Measurements from ENCODE around the gene SAP25. TPM values are rescaled to one million over a fixed set of nuclear protein-coding genes. Genes with fewer than 3 reads are reported as not detected.
"Not testable (repeated sequence)": the region's sequence is repeated elsewhere in the genome, so short reads cannot be mapped to it uniquely, and the experiment has no call there.

Gene SAP25
- total and polyA plus RNA-seq, 2 of the 4 experiments (the other 2 are of a cell fraction) = 1.8 TPM; not detected in 1

- H3K9me3 ChIP-seq (ENCODE audit: control insufficient read depth, insufficient read depth, low read length); H4K20me1 ChIP-seq (ENCODE audit: insufficient read depth, low read length); H2BK15ac ChIP-seq (ENCODE audit: low read depth, low read length); H4K91ac ChIP-seq (ENCODE audit: insufficient read depth, low read depth, low read length); H3K27me3 ChIP-seq (ENCODE audit: control insufficient read depth, insufficient read depth, low read length); H2AFZ ChIP-seq (replicated peaks; ENCODE audit: low read length, poor library complexity); H3K36me3 ChIP-seq (ENCODE audit: control insufficient read depth, insufficient read depth, low read length); POLR2A ChIA-PET (ENCODE audit: unreplicated experiment); dilution Hi-C loops (cut with HindIII; ENCODE audit: low sequenced_read_pairs, unreplicated experiment); BruUV-seq (replicated peaks); DNase-seq; H2AK9ac ChIP-seq (replicated peaks; ENCODE audit: low read depth, low read length, poor library complexity); H3K56ac ChIP-seq (ENCODE audit: extremely low read depth, insufficient read depth, low read length); H3K9ac ChIP-seq (ENCODE audit: low read depth, low read length); ATAC-seq (ENCODE audit: low read depth); H2BK20ac ChIP-seq (ENCODE audit: low read depth, low read length); H3K4me2 ChIP-seq (ENCODE audit: low read depth, low read length); H3K18ac ChIP-seq (ENCODE audit: low read depth, low read length); H3K4me3 ChIP-seq (ENCODE audit: insufficient read depth, low read depth, low read length); in situ Hi-C loops (cut with MboI; ENCODE audit: low sequenced_read_pairs); H4K5ac ChIP-seq (ENCODE audit: low read depth, low read length): not testable (repeated sequence)
- CTCF ChIA-PET = interaction anchor here (1.1 kb wide), 1 partner anchor 11 kb away, joined by 4 read pairs; no protein-coding TSS in a partner anchor
- peak overlapping the region; percentile 59; the same call in 1 of the 2 replicates for H3K23ac ChIP-seq (ENCODE audit: low read depth, low read length)
- peaks cover 15 to 42% of the 10 kb centered on the region in 2 experiments for H3K79me1 ChIP-seq (ENCODE audit: low read depth in 1 of 2, low read length in 2 of 2)
- H2AK5ac ChIP-seq (ENCODE audit: low read depth, low read length) = peak overlapping the region; percentile 61; the same call in 1 of the 2 replicates
- peaks cover 27% of the 10 kb centered on the region for H3K9me1 ChIP-seq (ENCODE audit: insufficient read depth, low read length)
- H4K8ac ChIP-seq (ENCODE audit: low read depth in 2 of 2, low read length in 2 of 2) = peak overlapping the region; percentile 44 to 60; a peak in 2 of 4 replicates
- H3K14ac ChIP-seq (replicated peaks; ENCODE audit: low read depth, low read length) = peak overlapping the region; percentile 60; the same call in 1 of the 2 replicates
- WGBS, 2 experiments (ENCODE audit: extremely low coverage in 2 of 2, insufficient read length in 1 of 2) = no CpG with 5 or more reads among the region's 5 CpGs
- intact Hi-C loops (cut with micrococcal nuclease) = loop anchor here (5.0 kb wide), 2 partner anchors 56 to 71 kb away; partner anchors contain the start of gene TSC22D4
- H2BK5ac ChIP-seq (ENCODE audit: low read depth, low read length, poor library complexity, severe bottlenecking) = peak overlapping the region; percentile 20
- peak overlapping the region; percentile 60 for H3K4ac ChIP-seq (ENCODE audit: low read depth, low read length)
- peak overlapping the region; percentile 63; the same call in 1 of the 2 replicates for H3K27ac ChIP-seq (ENCODE audit: insufficient read depth, low read length)
- H2BK120ac ChIP-seq (ENCODE audit: low read depth, low read length) = peak overlapping the region; percentile 70
- peaks cover 28% of the 10 kb centered on the region for H3K4me1 ChIP-seq (ENCODE audit: control insufficient read depth, insufficient read depth, low read length)
Measured at GRCh38 chr7:100548446-100548845, 25.3 kb downstream of the SAP25 start.
